Skin epidermis (tissue), 12 donors: ENCODE measurements around the gene HOXC5.

Experiments
- H3K27ac ChIP-seq, 21 experiments: fragments of 200-600 bp; sonication (generic) in 11 of 21; one replicate each; pipeline ENCODE4 v1.5.0; 2020; ENCODE audit warnings: mild to moderate bottlenecking in 3 of 21, inconsistent platforms in 2 of 21, moderate library complexity in 2 of 21
- H3K4me3 ChIP-seq, 7 experiments: fragments of 200-600 bp; sonication (generic) in 2 of 7; one replicate each; pipeline ENCODE4 v1.5.0; 2020; ENCODE audit warnings: inconsistent platforms in 2 of 7, mild to moderate bottlenecking in 2 of 7, moderate library complexity in 1 of 7

Gene HOXC5

DNA sequence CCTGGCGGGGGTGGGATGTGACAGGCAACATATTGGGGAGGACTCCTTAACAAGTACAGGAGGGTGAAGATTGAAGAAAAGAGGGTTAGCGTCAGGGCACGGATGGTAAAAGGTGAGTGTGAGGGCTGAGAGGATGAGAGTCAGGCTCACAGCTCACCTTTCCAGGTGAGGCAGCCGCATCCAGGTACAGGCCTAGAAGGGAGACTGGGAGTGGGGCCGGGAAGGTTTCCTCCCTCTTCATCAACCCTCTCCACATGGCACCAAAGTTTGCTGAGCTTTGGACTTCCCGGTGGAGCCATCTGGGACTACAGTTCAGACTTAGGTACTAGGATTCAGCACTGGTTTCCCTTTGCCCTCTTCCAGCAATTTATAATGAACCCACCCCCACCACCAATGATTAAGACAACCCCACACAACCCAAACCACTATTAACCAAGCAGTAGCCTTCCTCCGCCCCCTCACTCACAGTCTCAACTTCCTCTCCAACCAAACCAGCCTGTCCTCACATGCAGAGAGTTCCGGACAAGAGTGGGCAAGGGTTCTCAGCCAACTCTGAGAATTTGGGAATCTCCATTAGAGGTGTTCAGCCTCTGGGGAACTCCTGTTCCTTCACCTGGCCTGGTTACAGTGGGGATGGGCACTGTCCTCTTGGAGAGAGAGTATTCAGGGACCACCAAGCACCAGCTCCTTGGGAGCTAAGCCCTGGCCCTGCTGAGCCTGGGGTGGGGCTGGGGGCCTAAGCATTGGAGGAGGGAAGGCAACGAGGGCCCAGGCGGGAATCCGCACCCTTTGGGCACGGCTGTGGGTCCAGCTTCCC is 18.4 kb downstream of the HOXC5 start:
- H3K4me3 ChIP-seq, result no peak overlapping the region
- H3K27ac ChIP-seq, result peak overlapping the region in 7 of 21 experiments; percentile 6 to 86 (median 35)

DNA sequence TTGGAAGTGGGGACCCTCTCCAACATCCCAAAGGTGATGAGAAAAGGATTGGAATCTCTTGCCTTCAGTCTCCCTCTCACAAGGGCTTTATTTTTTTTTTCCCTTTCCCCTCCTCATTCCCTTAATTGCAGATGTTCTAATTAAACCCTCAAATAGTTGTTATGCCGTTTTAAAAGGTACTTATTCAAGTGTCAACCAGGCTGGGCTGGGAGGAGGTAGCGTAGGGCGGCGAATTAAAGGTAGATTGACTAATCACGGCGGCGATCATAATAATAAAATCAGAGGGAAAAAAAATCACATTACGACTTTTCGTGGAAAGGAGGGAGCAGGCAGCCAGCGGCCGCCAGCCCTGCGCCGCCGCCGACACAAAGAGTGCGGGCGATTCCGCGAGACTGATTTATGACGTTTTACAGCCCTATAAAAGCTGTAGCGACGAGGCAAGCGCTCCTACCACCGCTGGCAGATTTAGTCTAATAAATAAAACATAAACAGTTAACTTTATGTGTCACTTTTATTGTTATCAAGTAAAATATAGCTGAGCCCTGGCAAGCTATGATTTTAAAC is 19.1 kb downstream of the HOXC5 start:
- H3K27ac ChIP-seq, result peak overlapping the region in 7 of 21 experiments; percentile 28 to 86 (median 55)
- no peak overlapping the region for H3K4me3 ChIP-seq

DNA sequence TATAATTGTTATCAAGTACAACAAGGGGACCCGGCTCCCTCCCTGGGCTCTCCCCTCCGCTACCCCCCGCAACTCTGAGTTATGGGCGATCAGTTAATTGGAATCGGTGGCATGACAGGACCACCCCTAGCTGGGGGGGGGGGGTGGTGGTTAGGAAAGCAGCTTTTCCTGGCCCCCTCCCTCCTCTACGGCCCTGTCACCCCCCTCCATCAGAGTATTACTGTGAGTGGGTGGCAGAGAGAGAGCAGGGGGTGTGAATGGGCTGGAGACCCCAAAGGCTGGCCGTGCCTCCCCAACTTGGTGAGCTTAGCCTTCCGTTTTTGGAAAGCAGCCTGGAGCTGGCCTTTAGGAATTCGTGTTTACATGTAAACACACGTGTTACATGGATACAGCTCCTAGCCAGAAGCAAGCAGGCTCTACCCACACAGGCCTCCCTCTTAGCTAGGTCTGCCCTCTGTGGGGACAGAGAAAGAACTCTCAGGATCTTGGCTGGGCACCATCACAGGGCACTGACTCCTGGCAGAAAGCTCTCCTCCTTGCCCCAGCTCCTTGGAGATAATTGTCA is 19.7 kb downstream of the HOXC5 start:
- Histone ChIP-seq H3K4me3 (peak overlapping the region in 2 of 7 experiments; percentile 42 to 45), H3K27ac (peak overlapping the region in 12 of 21 experiments; percentile 12 to 86 (median 62))

DNA sequence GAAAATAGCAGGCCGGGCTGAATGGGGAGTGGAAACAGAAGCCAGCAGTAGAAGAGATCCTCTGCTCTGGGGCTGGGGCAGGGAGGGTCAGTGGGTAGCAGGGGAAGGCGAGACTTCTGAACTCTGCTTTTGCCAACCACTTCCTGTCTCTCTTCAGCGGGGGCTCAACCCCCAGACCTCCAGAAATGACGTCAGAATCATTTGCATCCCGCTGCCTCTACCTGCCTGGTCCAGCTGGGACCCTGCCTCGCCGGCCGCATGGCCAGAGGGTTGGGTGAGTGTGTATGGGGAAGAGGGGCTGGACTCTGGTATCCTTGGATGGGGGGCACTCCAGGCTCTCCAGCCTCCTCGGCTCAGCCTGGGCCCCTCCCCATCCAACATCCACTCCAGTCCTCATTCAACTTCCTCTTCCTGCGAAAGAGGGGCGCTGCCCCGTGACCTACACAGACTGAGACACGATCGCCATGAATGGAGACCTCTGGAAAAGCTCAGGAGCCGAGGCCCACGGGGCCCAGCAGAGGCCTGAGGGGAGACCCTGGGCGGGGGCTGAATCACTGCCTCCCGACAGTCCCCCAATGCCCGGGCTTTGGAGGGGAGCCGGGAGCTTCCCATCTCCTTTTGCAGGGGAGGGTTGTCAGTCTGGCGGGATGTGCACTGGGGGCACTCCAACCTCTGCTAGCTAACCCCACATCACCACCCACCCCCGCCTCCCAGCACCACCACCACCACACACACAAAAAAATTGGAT is 20.3 kb downstream of the HOXC5 start:
- Histone ChIP-seq H3K27ac (peak overlapping the region in 16 of 21 experiments; percentile 9 to 86 (median 52)), H3K4me3 (peak overlapping the region; percentile 33 to 54 (median 42))

DNA sequence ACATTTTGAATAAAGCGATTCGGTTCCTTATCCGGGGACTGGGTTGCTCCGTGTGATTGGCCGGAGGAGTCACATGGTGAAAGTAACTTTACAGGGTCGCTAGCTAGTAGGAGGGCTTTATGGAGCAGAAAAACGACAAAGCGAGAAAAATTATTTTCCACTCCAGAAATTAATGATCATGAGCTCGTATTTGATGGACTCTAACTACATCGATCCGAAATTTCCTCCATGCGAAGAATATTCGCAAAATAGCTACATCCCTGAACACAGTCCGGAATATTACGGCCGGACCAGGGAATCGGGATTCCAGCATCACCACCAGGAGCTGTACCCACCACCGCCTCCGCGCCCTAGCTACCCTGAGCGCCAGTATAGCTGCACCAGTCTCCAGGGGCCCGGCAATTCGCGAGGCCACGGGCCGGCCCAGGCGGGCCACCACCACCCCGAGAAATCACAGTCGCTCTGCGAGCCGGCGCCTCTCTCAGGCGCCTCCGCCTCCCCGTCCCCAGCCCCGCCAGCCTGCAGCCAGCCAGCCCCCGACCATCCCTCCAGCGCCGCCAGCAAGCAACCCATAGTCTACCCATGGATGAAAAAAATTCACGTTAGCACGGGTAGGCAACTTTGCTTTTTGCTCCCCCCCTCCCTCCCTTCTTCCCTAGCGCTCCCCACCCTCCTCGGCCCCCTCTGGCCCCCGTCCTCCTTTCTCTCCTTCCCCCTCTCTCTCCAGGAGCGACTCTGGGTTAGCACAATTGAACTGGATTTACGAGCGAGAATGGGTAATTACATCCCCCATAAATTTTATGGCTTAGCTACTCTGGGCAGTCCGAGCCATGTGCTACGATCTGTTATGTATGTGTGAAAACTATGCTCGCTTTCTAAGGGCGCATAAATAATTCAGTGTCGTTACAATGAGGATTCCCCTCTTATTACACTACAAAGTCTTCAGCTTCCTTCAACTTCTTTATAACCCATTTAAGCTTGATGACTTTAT is 21.2 kb downstream of the HOXC5 start, which contains the start of gene HOXC4:
Gene HOXC4 (plus strand): TSS at position 85 of the 991 bp plus-strand sequence. CDS start 88 bp downstream, at position 173.
- peak within 1 kb of the TSS in 16 of 21 experiments; percentile 9 to 86 (median 52) for H3K27ac ChIP-seq
- peak within 1 kb of the TSS; percentile 33 to 54 (median 42) for H3K4me3 ChIP-seq

DNA sequence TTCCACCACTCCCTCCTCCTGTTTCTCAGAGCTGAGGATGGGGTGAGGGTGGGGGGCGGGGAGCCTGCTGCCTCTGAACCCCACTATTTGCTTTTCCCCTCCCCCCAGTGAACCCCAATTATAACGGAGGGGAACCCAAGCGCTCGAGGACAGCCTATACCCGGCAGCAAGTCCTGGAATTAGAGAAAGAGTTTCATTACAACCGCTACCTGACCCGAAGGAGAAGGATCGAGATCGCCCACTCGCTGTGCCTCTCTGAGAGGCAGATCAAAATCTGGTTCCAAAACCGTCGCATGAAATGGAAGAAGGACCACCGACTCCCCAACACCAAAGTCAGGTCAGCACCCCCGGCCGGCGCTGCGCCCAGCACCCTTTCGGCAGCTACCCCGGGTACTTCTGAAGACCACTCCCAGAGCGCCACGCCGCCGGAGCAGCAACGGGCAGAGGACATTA is 21.9 kb downstream of the HOXC5 start:
- H3K27ac ChIP-seq, result peak overlapping the region in 4 of 21 experiments; percentile 6 to 85 (median 64)
- peak overlapping the region in 5 of 7 experiments; percentile 35 to 54 (median 45) for H3K4me3 ChIP-seq

DNA sequence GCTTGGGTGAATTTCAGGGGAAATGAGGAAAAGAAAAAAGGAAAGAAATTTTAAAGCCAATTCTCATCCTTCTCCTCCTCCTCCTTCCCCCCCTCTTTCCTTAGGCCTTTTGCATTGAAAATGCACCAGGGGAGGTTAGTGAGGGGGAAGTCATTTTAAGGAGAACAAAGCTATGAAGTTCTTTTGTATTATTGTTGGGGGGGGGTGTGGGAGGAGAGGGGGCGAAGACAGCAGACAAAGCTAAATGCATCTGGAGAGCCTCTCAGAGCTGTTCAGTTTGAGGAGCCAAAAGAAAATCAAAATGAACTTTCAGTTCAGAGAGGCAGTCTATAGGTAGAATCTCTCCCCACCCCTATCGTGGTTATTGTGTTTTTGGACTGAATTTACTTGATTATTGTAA is 22.7 kb downstream of the HOXC5 start:
- H3K27ac ChIP-seq, result peak overlapping the region in 1 of 21 experiments; percentile 3

DNA sequence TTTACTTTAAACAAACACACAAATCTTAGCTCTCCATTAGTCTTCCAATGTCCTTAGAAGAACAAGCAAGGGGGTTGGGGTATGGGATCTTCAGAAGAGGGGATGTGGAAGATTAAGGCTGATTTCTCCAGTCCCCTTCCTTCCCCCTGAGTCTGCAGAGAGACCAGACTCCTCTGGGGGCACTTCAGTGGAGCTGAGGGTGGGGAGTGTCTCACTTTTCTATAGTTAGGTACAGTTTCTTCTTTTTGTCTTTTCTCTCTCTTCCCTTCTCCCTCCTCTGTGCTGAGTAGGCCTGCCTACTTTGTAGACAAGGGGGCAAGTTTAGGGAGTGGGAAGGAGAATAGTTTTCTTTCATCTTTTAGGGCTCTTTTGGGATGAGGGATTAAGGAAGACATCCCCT is 23.3 kb downstream of the HOXC5 start:
- peak overlapping the region in 1 of 21 experiments; percentile 3 for H3K27ac ChIP-seq
- H3K4me3 ChIP-seq, result no peak overlapping the region

More for the DNA sequence above, 22.7 kb downstream of the HOXC5 start:
- no peak overlapping the region for H3K4me3 ChIP-seq

DNA sequence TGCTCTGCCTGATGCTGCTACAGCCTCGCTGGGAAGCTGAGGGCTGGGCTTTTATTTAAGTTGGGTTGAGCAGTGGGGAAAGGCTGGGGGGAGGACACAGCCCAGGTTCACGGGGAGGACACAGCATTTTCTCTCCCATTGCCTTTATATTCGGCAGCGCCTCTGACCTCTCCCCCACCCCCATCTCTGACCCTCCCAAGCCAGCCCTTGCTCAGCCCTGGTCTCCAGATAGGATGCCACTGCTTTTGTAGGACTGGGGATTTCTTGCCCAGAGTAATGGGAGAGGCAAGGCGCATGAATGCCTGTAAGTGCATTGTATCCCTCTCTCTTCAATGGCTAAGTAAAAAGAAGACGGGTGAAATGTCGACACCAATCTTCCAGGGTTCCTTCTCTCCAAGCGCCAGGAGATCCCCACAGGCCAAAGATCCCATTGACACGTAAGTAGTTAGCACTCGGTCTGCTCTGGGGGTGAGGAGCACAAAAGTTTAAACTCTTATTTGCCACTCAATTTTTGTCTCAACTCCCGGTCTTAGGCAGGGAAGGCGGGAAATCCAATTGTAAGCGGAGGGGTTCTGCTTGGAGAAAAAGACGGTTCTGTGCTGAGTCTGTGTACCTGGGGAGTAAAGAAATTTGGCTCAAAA is 25.4 kb downstream of the HOXC5 start:
- no peak overlapping the region for H3K4me3 ChIP-seq
- no peak overlapping the region for H3K27ac ChIP-seq

DNA sequence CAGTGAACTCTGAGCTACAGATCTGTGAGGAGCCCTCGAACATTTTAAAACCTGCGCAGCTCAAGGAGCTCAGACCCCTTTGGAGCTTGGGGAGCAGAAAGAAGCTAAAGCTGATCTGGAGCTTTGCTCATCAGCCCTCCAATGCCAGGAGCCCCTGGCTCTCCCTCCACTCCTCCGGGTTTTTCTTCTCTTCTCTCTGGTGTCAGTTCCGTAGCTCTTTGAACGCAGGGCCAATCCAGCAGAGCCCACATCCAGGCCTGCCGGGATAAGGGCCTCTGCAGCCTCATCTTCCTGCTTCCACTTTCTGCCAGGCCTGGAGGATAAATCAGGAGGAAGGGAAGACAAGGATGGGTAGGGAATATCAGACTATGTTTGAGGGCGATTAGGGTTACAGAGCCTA is 26.8 kb downstream of the HOXC5 start:
- Histone ChIP-seq H3K4me3 (no peak overlapping the region), H3K27ac (peak overlapping the region in 1 of 21 experiments; percentile 10)

DNA sequence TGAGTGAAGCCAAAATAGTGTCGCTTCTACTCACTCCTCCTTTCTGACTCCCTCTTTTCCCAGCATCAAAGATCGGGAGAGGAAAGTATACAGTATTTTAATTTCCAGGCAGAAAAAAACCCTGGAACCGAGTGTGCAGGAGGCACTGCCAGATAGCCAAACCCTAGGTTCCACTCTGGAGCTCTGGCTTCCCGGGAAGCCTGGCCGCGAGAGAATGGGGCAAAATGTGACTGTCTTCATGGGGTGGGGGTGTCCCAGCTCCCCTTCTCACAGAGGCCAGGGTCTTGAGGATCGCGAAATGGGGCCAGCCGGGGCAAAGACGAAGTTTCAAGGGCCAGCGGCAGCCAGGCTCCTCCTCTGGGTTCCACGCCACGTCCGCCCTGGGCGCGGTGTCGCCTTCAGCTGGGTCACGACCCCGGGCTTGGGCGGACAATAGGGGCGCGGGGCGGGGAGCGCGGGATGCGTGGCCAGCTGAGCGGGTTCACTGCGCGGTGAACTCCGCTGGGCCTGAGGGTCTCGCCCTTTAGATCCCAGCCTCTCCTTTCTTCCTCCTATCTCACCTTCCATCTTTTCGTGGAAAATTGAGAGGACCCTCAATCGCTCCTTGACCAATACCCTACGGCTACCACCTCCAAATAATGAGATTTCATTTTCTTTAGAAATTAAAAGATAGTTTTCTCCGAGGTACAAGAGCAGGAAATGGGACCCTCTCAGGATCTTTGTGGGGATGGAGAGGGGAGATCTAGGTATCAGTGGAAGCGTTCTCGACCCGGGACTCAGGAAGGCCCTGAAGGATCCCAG is 27.5 kb downstream of the HOXC5 start:
- H3K27ac ChIP-seq, result peak overlapping the region in 3 of 21 experiments; percentile 10 to 50 (median 14)
- H3K4me3 ChIP-seq, result no peak overlapping the region

DNA sequence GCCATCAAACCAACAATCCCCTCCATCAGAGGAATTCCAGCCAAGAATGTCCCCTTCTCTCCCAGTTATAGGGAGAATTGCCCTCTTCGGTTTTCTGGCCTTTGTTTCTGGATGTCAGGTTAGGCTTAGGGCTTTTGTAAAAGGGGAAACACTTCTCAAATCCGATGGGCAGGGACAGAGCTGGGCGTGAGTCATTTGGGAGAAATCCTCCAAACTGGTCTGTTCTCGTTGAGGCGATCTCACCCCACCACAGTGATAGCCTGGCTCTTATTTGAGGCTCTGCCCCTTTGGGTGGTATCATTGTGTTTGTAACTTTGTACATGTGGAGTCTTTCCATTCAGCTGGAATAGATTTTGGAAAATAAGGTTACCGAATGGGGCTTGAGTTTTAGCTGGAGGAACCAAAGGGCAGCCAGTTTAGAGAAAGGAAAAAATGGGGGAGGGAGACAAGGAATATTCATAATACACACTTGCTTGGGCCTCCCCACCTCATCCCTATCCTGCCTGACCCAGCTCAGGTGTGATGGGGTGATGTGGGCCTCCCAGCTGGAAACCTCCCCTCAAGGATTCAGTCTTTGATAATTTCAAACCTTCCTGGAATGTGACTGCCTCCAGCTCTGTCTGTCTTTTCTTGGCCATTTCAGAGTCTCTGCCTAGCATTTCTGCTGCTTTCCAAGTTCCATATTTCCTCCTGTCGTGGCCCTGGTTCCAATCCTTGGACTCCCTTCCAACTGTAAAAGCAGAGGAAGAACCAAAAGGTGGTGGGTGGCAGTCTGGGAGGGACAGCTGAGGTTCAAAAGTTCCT is 28.3 kb downstream of the HOXC5 start:
- H3K27ac ChIP-seq, result no peak overlapping the region

DNA sequence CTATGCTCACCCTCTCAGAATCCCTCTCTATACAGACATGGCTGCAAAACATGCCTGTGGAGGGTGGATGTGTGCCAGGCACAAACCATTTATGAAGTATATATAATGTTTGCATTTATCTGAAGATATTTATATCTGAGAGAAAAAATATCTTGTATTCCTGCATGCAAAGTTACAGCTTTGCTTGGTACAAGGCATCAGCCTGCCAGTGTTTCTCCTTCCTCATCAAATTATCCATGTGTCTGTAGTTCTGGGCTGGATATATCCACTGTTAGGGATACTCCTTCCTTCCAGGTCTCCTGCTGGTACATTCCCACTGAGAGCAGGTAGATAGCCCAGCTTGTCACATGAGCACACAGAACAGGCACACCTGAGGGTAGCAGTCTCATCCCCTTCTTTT is 32.8 kb downstream of the HOXC5 start:
- Histone ChIP-seq H3K4me3 (no peak overlapping the region), H3K27ac (no peak overlapping the region)

More for the DNA sequence above, 28.3 kb downstream of the HOXC5 start:
- no peak overlapping the region for H3K4me3 ChIP-seq

DNA sequence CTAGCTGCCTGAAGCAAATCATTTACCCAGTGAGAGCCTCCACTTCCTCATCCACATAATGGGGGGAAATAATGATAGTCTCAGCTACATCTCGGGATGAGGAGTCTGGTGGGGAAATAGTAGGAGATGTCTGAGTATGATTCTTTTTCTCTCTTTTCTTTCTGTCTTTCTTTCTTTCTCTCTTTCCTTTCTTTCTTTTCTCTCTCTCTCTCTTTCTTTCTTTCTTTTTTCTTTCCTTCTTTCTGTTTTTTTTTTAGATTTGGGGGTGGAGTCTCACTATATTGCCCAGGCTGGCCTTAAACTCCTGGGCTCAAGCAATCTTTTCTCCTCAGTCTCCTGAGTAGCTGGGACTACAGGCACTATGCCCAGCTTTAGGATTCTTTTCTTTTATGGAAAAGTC is 33.6 kb downstream of the HOXC5 start:
- no peak overlapping the region for H3K27ac ChIP-seq
- H3K4me3 ChIP-seq, result no peak overlapping the region

DNA sequence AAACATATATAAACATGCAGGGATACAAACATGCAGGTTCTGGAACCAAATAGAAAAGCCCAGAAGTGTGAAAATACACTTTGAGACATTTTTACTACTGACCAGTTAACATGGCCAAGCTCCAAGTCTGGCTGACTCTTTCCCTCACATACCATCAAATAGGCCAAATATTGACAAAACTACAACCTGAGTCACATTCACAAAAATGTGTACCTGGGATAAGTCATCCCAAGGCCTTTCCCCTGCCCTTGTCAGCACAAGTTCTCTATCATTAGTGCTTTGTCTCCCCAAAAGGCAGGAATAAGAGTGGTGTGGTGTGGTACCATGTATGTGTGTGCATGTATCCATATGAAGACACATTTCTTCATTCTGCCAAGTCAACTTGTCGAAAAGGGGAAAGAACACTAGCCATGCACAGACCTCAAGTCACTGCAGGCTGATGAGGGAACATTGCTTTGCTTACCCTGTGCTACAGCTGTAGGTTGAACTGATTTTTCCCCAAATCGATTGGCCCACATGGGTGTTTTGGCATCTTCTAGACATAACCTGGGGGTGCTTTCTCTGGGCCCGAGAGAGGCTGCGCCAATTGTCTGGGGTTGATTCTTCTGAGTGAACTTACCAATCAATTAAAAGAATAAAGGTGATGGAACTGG is 35.7 kb downstream of the HOXC5 start:
- H3K27ac ChIP-seq, result no peak overlapping the region
- H3K4me3 ChIP-seq, result no peak overlapping the region

DNA sequence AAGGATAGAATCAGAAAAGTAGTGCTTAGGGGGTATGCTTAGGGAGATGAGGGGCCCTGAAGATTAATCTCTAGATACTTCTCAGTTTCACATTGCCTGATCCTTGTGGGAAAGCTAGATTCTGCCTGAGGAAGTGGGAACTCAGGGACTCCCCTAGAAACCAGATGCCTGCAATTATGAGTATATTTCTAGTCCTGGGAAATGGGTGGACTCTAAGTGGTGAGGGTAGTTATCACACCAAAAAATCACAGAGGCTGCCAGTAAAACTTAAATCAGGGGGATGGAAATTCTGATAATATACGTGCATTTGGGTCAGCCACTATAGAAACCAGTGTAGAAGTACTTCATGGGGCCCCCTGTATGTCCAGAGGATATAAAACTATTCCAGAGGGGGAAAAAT is 39.1 kb downstream of the HOXC5 start:
- H3K4me3 ChIP-seq, result no peak overlapping the region
- no peak overlapping the region for H3K27ac ChIP-seq
